ENCODE measurements around the gene WASHC3.

Gene WASHC3

DNA sequence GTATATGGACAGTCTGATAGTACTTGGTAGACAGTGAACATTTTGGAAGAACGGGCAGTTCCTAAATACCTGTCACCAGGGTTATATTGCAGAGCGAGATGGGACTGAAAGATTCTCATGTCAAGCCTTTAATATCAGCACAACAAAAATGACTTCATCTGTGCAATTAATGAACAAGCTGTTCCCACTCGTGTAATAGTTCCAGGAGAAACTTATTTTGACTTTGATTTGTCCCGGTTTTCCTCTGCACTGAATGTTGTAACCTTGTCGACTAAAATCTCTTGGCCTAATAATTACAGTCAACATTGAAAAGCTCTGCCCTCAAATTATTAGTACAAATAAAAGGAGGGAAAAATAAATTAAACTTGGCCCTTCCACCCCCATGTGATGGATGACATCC is 79.5 kb downstream of the WASHC3 start:
- in situ Hi-C loops (cut with MboI; ENCODE audit: low sequenced_read_pairs), result no loop called here

DNA sequence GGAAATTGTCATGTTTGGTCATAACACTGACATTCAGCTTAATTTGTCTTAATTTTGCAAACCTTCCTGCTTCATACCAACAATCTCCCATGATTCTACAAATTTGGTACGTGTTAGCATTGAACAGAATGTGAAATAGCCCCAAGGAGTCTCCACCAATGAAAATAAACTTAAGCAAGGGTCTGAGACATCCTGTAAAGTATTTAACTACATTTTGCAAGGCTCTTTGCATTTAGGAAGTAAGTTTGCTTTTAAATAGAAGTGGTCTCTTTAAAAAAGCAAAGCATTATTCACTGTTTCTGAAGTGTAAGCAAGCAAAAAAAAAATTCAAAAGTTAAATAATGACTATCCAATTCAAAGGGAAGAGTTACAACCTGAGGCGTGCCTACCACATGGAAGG is 79.9 kb downstream of the WASHC3 start:
- in situ Hi-C loops (cut with MboI; ENCODE audit: low sequenced_read_pairs), result no loop called here

- in situ Hi-C loops (cut with MboI; ENCODE audit: low sequenced_read_pairs), result no loop called here
Measured at GRCh38 chr12:101968770-101969169, 93.0 kb downstream of the WASHC3 start.

DNA sequence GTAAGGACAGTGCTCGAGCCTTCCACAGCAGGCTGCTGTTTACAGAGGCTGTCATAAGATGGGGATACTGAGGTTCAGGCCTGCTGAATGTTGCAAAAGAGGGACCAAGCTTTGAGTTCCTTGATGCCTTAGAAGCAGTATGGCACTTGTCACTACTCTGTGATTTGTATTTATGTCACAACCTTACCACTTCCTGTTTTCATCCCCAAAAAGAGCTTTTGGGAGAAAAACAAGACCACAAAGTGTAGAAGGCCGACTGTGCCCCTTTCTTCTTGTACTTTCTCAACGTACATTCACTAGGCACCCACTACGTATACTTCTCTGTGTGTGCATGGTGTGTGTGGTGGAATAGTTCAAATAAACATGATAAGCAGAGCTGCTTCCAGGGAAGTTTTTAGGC is 94.3 kb downstream of the WASHC3 start:
- in situ Hi-C loops (cut with MboI; ENCODE audit: low sequenced_read_pairs), result no loop called here

- in situ Hi-C loops (cut with MboI; ENCODE audit: low sequenced_read_pairs), result no loop called here
Measured at GRCh38 chr12:101966496-101966895, 95.3 kb downstream of the WASHC3 start.

DNA sequence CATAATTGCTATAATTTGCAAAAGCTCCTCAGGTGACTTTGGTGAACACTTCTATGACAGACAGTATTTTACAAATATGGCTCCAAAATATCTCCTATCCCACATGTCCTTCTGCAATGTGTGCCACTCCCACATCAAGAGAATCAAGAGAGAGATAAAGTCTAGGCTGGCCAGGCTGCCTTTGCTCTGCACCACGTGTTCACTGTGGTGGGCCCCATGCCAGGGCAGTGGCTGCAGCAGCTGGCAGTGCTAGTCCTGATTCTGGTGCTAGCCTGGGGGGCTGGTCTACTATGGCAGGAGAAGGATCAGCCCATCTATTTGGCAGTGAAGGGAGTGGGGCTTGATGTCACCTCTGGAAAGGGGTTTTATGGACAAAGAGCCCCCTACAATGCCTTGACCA is 98.1 kb downstream of the WASHC3 start:
- in situ Hi-C loops (cut with MboI; ENCODE audit: low sequenced_read_pairs), result no loop called here

Data from HL-60/S4 (cell line).